SK-N-MC (cell line): ENCODE results near the gene TBC1D7.

ENCODE experiments used
- DNase-seq: peaks from one replicate; pipeline ENCODE4 v3.0.0-alpha.2; 2011; ENCODE audit warnings: low read depth, low spot score
- H3K27ac ChIP-seq: fragments of 200-600 bp; sonication (generic); 2 replicates; pipeline ENCODE4 v1.5.1; 2016; ENCODE audit warnings: mixed run types
- H3K36me3 ChIP-seq: fragments of 200-600 bp; sonication (generic); 2 replicates; pipeline ENCODE4 v1.6.1; 2017; ENCODE audit warnings: antibody characterized with exemption, low read length, mixed read lengths; ENCODE audit not compliant: insufficient read depth
- H3K4me3 ChIP-seq: fragments of 200-600 bp; sonication (generic); 2 replicates; pipeline ENCODE4 v1.5.1; 2016
- H3K9ac ChIP-seq: fragments of 200-600 bp; sonication (generic); 2 replicates; pipeline ENCODE4 v1.8.0; 2017; ENCODE audit warnings: mixed run types, mixed read lengths; ENCODE audit not compliant: insufficient read length
- H3K9me3 ChIP-seq: fragments of 200-600 bp; sonication (generic); 2 replicates; pipeline ENCODE4 v1.6.1; 2017; ENCODE audit warnings: low read depth, mild to moderate bottlenecking, antibody characterized with exemption, low read length, moderate library complexity, mixed read lengths
- EZH2 ChIP-seq: fragments of 200-600 bp; sonication (generic); IDR thresholded peaks from one replicate; pipeline ENCODE4 v1.6.1; 2017; ENCODE audit warnings: antibody characterized with exemption
- FOXP2 ChIP-seq: optimal IDR thresholded peaks from 2 replicates; pipeline ENCODE3; 2011; ENCODE audit warnings: mild to moderate bottlenecking, moderate library complexity; ENCODE audit not compliant: insufficient read depth; ENCODE audit errors: extremely low read length, control extremely low read depth
- POLR2AphosphoS5 ChIP-seq: IDR thresholded peaks from 2 replicates; pipeline ENCODE4 v1.6.1; 2012; ENCODE audit warnings: mild to moderate bottlenecking, low read depth, low read length, borderline replicate concordance

Gene TBC1D7

GRCh38 chr6:13319891-13320564, 8.3 kb downstream of the TBC1D7 start:
- no peak overlapping the region for H3K4me3 ChIP-seq
- no peak overlapping the region for H3K27ac ChIP-seq
- H3K36me3 ChIP-seq: peaks cover 86% of the 10 kb centered on the region
- no peaks in the 10 kb centered on the region for H3K9me3 ChIP-seq
- no peak for TF ChIP-seq EZH2
- no peak for TF ChIP-seq FOXP2
- TF ChIP-seq POLR2AphosphoS5: no peak
- no peak overlapping the region for H3K9ac ChIP-seq
- DNase-seq: no peak

- Histone ChIP-seq H3K36me3 (peaks cover 85% of the 10 kb centered on the region), H3K9ac (no peak overlapping the region), H3K4me3 (no peak overlapping the region), H3K27ac (no peak overlapping the region), H3K9me3 (no peaks in the 10 kb centered on the region)
- DNase-seq: no peak
- TF ChIP-seq EZH2 (no peak), POLR2AphosphoS5 (no peak), FOXP2 (no peak)
Measured at GRCh38 chr6:13318821-13319220, 9.5 kb downstream of the TBC1D7 start.

- Histone ChIP-seq H3K4me3 (no peak overlapping the region), H3K9ac (no peak overlapping the region), H3K36me3 (peaks cover 66% of the 10 kb centered on the region), H3K27ac (no peak overlapping the region), H3K9me3 (no peaks in the 10 kb centered on the region)
- DNase-seq: no peak
- TF ChIP-seq FOXP2 (no peak), EZH2 (no peak), POLR2AphosphoS5 (no peak)
Measured at GRCh38 chr6:13315896-13316295, 12.4 kb downstream of the TBC1D7 start.

- peaks cover 55% of the 10 kb centered on the region for H3K36me3 ChIP-seq
- no peak overlapping the region for H3K9ac ChIP-seq
- H3K27ac ChIP-seq: no peak overlapping the region
- H3K4me3 ChIP-seq: no peak overlapping the region
- no peak for DNase-seq
- H3K9me3 ChIP-seq: no peaks in the 10 kb centered on the region
- no peak for TF ChIP-seq POLR2AphosphoS5
- no peak for TF ChIP-seq EZH2
- no peak for TF ChIP-seq FOXP2
Measured at GRCh38 chr6:13314806-13315205, 13.5 kb downstream of the TBC1D7 start.

- TF ChIP-seq EZH2: no peak
- no peak for TF ChIP-seq FOXP2
- no peak for TF ChIP-seq POLR2AphosphoS5
- H3K27ac ChIP-seq: no peak overlapping the region
- H3K4me3 ChIP-seq: no peak overlapping the region
- H3K9ac ChIP-seq: no peak overlapping the region
- H3K36me3 ChIP-seq: peaks cover 50% of the 10 kb centered on the region
- H3K9me3 ChIP-seq: no peaks in the 10 kb centered on the region
- DNase-seq: no peak
Measured at GRCh38 chr6:13311155-13311554, 17.2 kb downstream of the TBC1D7 start.

GRCh38 chr6:13308332-13308731, 20.0 kb downstream of the TBC1D7 start:
- Histone ChIP-seq H3K9ac (no peak overlapping the region), H3K27ac (no peak overlapping the region), H3K4me3 (no peak overlapping the region), H3K9me3 (no peaks in the 10 kb centered on the region), H3K36me3 (peaks cover 39% of the 10 kb centered on the region)
- TF ChIP-seq POLR2AphosphoS5: no peak
- no peak for TF ChIP-seq FOXP2
- TF ChIP-seq EZH2: no peak
- no peak for DNase-seq

GRCh38 chr6:13307508-13307995, 20.8 kb downstream of the TBC1D7 start:
- Histone ChIP-seq H3K4me3 (no peak overlapping the region), H3K9me3 (no peaks in the 10 kb centered on the region), H3K27ac (no peak overlapping the region), H3K9ac (no peak overlapping the region), H3K36me3 (peaks cover 47% of the 10 kb centered on the region)
- TF ChIP-seq POLR2AphosphoS5: no peak
- TF ChIP-seq FOXP2: no peak
- no peak for TF ChIP-seq EZH2
- DNase-seq: no peak

GRCh38 chr6:13305791-13306190, 22.5 kb downstream of the TBC1D7 start:
- no peak overlapping the region for H3K9ac ChIP-seq
- H3K4me3 ChIP-seq: no peak overlapping the region
- no peaks in the 10 kb centered on the region for H3K9me3 ChIP-seq
- DNase-seq: no peak
- TF ChIP-seq EZH2 (no peak), FOXP2 (no peak)
- no peak overlapping the region for H3K27ac ChIP-seq
- peaks cover 57% of the 10 kb centered on the region for H3K36me3 ChIP-seq

GRCh38 chr6:13305288-13305687, 23.0 kb downstream of the TBC1D7 start:
- Histone ChIP-seq H3K9me3 (no peaks in the 10 kb centered on the region), H3K9ac (no peak overlapping the region), H3K36me3 (peaks cover 57% of the 10 kb centered on the region), H3K4me3 (no peak overlapping the region), H3K27ac (no peak overlapping the region)
- DNase-seq: no peak
- TF ChIP-seq POLR2AphosphoS5 (no peak), FOXP2 (no peak), EZH2 (no peak)
